RPMI8226 (cell line): Measurements from ENCODE around the gene PTPN20.

Source experiments
- DNase-seq: peaks from one replicate; pipeline ENCODE4 v3.0.0-alpha.2; 2015

Gene PTPN20

GRCh38 chr10:47036771-47037170 lies 125.5 kb downstream of the PTPN20 start:
- no peak for DNase-seq

GRCh38 chr10:47037654-47038425 lies 126.6 kb downstream of the PTPN20 start:
- DNase-seq, result no peak

- DNase-seq, result no peak
Observed at GRCh38 chr10:47038881-47039561, 127.8 kb downstream of the PTPN20 start.

GRCh38 chr10:47039562-47039913 lies 128.3 kb downstream of the PTPN20 start:
- DNase-seq, result no peak

GRCh38 chr10:47040041-47040491 lies 128.8 kb downstream of the PTPN20 start:
- DNase-seq, result no peak

GRCh38 chr10:47040681-47041080 lies 129.5 kb downstream of the PTPN20 start:
- no peak for DNase-seq

- no peak for DNase-seq
Observed at GRCh38 chr10:47041396-47042198, 130.4 kb downstream of the PTPN20 start.

GRCh38 chr10:47042199-47042473 lies 130.9 kb downstream of the PTPN20 start:
- no peak for DNase-seq

- DNase-seq, result no peak
Observed at GRCh38 chr10:47042780-47043750, 131.8 kb downstream of the PTPN20 start.

- no peak for DNase-seq
Observed at GRCh38 chr10:47043928-47044538, 132.8 kb downstream of the PTPN20 start.

- DNase-seq, result no peak
Observed at GRCh38 chr10:47044741-47045140, 133.5 kb downstream of the PTPN20 start.

- DNase-seq, result no peak
Observed at GRCh38 chr10:47045331-47045861, 134.2 kb downstream of the PTPN20 start.

GRCh38 chr10:47046321-47047126 lies 135.3 kb downstream of the PTPN20 start:
- DNase-seq, result no peak

GRCh38 chr10:47047127-47047504 lies 135.9 kb downstream of the PTPN20 start:
- no peak for DNase-seq

- DNase-seq, result peak; percentile 67
Observed at GRCh38 chr10:47047577-47048525, 136.6 kb downstream of the PTPN20 start.

GRCh38 chr10:47048526-47048905 lies 137.3 kb downstream of the PTPN20 start:
- DNase-seq, result no peak

GRCh38 chr10:47049056-47049851 lies 138.0 kb downstream of the PTPN20 start:
- DNase-seq, result no peak

- DNase-seq, result no peak
Observed at GRCh38 chr10:47049906-47050305, 138.7 kb downstream of the PTPN20 start.
